Measurements from ENCODE around the gene FICD.

DNA sequence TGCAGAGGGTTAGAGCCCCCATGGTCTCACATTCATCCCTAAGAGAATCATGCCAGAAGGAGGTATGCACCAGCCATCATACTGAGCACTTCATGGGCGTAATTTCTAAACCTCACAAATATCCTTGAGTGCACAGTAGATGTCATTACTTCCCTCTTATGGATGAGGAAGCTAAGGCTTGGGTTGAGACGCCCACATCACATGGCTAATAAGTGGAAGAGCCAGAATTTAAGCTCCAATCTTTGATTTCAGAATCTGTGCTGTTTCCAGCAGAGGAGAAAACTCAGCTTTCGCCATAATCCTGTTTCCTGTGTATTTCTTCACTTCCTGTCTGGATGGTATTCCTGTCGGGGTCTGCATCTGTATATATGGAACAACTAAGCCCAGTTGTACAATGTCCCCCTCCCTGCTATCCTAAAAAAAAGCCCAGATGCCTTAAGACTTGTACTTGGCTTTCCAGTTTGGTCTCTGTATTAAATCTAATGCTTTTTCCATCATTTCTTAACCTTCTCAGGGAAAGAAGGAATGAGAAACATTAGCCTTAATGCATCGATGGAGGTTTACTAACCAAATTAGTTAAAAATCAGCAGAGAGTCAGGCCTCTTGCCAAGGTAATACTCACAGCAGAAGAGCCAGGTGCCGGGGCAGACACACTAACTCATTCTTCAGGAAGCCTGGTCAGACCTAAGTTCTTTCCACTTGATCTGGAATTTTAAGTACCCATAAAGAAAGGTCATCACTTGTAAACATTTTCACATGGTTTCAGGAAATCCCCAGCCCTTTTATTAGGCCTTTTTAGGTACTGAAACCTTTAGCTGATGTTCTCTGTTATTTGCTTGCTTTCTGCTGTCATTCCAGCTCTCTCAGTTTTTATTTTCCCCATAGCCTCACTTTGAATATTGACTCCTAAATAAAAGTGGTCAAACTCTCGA is 52.6 kb downstream of the FICD start:
- no peak for TF ChIP-seq CTCF (IDR thresholded peaks at IDR 0.05)
- no peak for TF ChIP-seq POLR2AphosphoS5 (IDR thresholded peaks at IDR 0.05; ENCODE audit: low read depth, low read length)
- TF ChIP-seq TCF7L2 (IDR thresholded peaks at IDR 0.05; ENCODE audit: low read depth, low read length): no peak
- no peak for TF ChIP-seq SIN3A (IDR thresholded peaks at IDR 0.05; ENCODE audit: borderline replicate concordance, insufficient read depth, low read depth, low read length)
